ENCODE data around the gene STPG3.

DNA sequence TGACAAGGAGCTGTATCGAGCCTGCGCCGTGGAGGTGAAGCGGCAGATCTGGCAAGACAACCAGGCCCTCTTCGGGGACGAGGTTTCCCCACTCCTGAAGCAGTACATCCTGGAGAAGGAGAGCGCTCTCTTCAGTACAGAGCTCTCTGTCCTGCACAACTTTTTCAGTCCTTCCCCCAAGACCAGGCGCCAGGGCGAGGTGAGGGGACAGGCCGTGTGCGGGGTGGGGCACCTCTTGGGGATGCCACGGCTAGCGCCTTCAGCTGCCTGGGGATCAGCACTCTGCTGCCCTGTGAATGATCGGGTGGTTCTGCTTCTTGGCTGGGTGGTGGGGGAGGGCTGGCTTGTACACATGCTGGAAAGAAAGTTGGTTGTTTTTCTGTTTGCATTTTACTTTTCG lies 5.8 kb downstream of the STPG3 start:
- TF ChIP-seq, protein P1, sequence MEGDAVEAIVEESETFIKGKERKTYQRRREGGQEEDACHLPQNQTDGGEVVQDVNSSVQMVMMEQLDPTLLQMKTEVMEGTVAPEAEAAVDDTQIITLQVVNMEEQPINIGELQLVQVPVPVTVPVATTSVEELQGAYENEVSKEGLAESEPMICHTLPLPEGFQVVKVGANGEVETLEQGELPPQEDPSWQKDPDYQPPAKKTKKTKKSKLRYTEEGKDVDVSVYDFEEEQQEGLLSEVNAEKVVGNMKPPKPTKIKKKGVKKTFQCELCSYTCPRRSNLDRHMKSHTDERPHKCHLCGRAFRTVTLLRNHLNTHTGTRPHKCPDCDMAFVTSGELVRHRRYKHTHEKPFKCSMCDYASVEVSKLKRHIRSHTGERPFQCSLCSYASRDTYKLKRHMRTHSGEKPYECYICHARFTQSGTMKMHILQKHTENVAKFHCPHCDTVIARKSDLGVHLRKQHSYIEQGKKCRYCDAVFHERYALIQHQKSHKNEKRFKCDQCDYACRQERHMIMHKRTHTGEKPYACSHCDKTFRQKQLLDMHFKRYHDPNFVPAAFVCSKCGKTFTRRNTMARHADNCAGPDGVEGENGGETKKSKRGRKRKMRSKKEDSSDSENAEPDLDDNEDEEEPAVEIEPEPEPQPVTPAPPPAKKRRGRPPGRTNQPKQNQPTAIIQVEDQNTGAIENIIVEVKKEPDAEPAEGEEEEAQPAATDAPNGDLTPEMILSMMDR (IDR thresholded peaks at IDR 0.05; ENCODE audit: low read length) = no peak
- TF ChIP-seq EZH2 (optimal IDR thresholded peaks at IDR 0.05; ENCODE audit: low read depth, low read length) (no peak), EZH2phosphoT487 (IDR thresholded peaks at IDR 0.05; ENCODE audit: low read length) (no peak)

Data from MM.1S (cell line).